ENCODE data around the gene ZFP69B. TPM values are rescaled to one million over a fixed set of nuclear protein-coding genes. Genes with fewer than 3 reads are reported as not detected.

The ZFP69B gene
- polyA plus RNA-seq, 2 of the 4 experiments (the other 2 are of a cell fraction), result 1.9 to 3.0 TPM

DNA sequence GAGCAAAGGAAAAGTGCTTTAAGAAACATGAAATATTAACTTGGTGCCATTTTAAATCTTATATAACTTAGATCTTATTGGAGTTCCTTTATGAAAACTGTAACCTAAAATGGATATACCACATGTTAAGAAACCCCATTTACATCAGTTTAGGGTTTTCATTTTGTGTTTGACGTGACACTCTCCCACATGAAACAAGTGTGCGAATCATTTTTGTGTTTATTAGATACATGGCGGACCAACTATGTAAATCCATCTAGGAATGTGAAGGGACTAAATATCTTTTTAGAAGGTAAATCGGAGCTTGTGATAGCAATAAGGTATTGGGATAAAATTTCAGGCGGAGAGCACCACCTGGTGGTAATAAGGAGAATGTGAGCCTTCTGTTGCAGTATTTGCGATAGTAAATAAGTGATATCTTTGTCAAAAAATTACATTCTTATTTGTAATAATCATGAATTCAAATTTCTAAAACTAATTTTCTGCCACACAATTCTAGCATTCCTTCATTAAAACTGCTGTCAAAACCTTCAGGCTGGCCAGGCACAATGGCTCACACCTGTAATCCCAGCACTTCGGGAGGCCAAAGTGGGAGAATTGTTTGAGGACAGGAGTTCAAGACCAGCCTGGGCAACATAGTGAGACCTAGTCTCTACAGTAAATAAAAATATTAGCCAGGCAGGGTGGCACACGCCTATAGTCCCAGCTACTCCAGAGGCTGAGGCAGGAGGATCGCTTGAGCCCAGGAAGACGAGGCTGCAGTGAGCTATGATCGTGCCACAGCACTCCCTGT lies 45.4 kb upstream of the ZFP69B start:
- Histone ChIP-seq H3K4me1 (no peaks in the 10 kb centered on the region), H3K4me3 (no peak overlapping the region), H3K4me2 (peak overlapping the region; percentile 48; the same call in 2 of the 3 replicates), H3K9me3 (no peaks in the 10 kb centered on the region), H3K27ac (no peak overlapping the region)
- ChIA-PET CTCF (interaction anchor here (0.6 to 3.5 kb wide), 31 partner anchors 10 to 328 kb away, joined by 3 to 36 read pairs (median 5); partner anchors contain the start of gene SMAP2), POLR2A (no interaction called here)
- peak; percentile 43 to 63; a peak in 2 of 6 replicates for ATAC-seq
- FAIRE-seq, result no peak
- DNase-seq (ENCODE audit: low read depth in 1 of 2, low spot score in 1 of 2), result peak; percentile 13 to 54
- WGBS (ENCODE audit: missing lambda C conversion rate), result 39% methylated on average over 11 of the region's 11 CpGs
- TF ChIP-seq HMGXB4 (CRISPR knock-in tag; IDR thresholded peaks at IDR 0.05; ENCODE audit: borderline replicate concordance) (no peak), ATOH8 (CRISPR knock-in tag; IDR thresholded peaks at IDR 0.05; ENCODE audit: low read depth) (no peak), CHD4 (IDR thresholded peaks at IDR 0.05; ENCODE audit: borderline replicate concordance) (no peak), SMC3 (IDR thresholded peaks at IDR 0.05) (peak; percentile 74), EHF (CRISPR knock-in tag; IDR thresholded peaks at IDR 0.05) (no peak), JUNB (IDR thresholded peaks at IDR 0.05) (no peak), KDM1A (IDR thresholded peaks at IDR 0.05; ENCODE audit: low read depth) (no peak), RAD21 (conservative IDR thresholded peaks at IDR 0.05 in 1 of 2, IDR thresholded peaks at IDR 0.05 in 1 of 2) (peak; percentile 75 to 76), MAX (IDR thresholded peaks at IDR 0.05) (no peak)
- TF ChIP-seq, protein P1, sequence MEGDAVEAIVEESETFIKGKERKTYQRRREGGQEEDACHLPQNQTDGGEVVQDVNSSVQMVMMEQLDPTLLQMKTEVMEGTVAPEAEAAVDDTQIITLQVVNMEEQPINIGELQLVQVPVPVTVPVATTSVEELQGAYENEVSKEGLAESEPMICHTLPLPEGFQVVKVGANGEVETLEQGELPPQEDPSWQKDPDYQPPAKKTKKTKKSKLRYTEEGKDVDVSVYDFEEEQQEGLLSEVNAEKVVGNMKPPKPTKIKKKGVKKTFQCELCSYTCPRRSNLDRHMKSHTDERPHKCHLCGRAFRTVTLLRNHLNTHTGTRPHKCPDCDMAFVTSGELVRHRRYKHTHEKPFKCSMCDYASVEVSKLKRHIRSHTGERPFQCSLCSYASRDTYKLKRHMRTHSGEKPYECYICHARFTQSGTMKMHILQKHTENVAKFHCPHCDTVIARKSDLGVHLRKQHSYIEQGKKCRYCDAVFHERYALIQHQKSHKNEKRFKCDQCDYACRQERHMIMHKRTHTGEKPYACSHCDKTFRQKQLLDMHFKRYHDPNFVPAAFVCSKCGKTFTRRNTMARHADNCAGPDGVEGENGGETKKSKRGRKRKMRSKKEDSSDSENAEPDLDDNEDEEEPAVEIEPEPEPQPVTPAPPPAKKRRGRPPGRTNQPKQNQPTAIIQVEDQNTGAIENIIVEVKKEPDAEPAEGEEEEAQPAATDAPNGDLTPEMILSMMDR (IDR thresholded peaks at IDR 0.05), result peak; percentile 80

DNA sequence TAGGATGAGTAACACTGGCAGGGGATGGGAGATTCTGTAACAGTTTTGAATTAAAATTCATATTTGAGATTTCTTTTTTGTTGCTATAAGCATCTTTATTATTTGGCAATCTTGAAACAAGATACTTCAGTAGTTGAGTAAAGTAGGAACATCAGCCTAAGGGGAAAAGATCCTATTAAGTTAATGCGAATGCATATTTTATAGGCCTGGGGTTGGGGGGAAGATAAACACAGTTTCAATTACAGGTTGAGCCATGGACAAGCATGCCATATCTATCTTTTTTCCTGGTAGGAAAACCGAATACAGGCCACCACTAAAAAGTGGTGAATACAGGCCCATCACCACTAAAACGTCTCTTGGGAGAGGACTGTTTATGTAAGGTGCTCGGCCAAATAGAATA lies 44.5 kb upstream of the ZFP69B start:
- no peak for ATAC-seq
- Histone ChIP-seq H3K27ac (no peak overlapping the region), H3K9me3 (no peaks in the 10 kb centered on the region), H3K4me2 (no peak overlapping the region), H3K4me1 (no peaks in the 10 kb centered on the region), H3K4me3 (no peak overlapping the region)
- no peak for FAIRE-seq
- CTCF ChIA-PET, result interaction anchor here (0.7 to 3.5 kb wide), 12 partner anchors 10 to 329 kb away, joined by 3 to 36 read pairs (median 8); no protein-coding TSS in a partner anchor
- 59% methylated on average over 4 of the region's 4 CpGs for WGBS (ENCODE audit: missing lambda C conversion rate)
- POLR2A ChIA-PET, result no interaction called here
- DNase-seq (ENCODE audit: low read depth in 1 of 2, low spot score in 1 of 2), result no peak
- TF ChIP-seq MAX (IDR thresholded peaks at IDR 0.05), result no peak
- no peak for TF ChIP-seq BHLHE40 (IDR thresholded peaks at IDR 0.05; ENCODE audit: low read depth, low read length)
- no peak for TF ChIP-seq EHMT2 (IDR thresholded peaks at IDR 0.05; ENCODE audit: low read depth)
- no peak for TF ChIP-seq KDM5A (IDR thresholded peaks at IDR 0.05)

DNA sequence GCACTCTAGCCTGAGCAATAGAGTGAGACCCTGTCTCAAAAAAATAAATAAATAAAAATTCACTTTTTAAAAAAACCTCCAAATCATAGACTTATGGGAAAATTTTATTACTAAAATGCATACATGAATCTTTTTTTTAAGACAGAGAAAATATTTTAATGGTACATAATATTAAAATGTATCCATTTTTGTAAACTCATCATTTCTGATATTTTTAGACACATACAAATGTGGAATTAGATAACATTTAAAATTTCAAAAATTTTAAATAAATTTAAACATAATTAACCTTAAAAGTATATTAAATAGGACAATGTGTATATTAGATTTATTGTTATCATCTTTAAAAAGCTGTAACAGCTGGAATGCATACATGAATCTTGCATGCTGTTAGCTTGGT lies 42.8 kb upstream of the ZFP69B start:
- no peak for FAIRE-seq
- H3K4me3 ChIP-seq, result no peak overlapping the region
- TF ChIP-seq TFCP2L1 (CRISPR knock-in tag; IDR thresholded peaks at IDR 0.05) (no peak), MAZ (IDR thresholded peaks at IDR 0.05; ENCODE audit: borderline replicate concordance, low read depth, low read length) (no peak)
- no peaks in the 10 kb centered on the region for H3K9me3 ChIP-seq
- CTCF ChIA-PET, result interaction anchor here (0.6 to 2.4 kb wide), 2 partner anchors 263 to 274 kb away, joined by 3 to 14 read pairs; no protein-coding TSS in a partner anchor
- no peak overlapping the region for H3K27ac ChIP-seq
- DNase-seq (ENCODE audit: low read depth in 1 of 2, low spot score in 1 of 2), result no peak
- no peak overlapping the region for H3K4me2 ChIP-seq
- H3K4me1 ChIP-seq, result no peaks in the 10 kb centered on the region
- POLR2A ChIA-PET, result no interaction called here
- ATAC-seq, result no peak

Measured in A549 (cell line).